BJ (cell line): ENCODE results near the gene PLEKHJ1. TPM values are rescaled to one million over a fixed set of nuclear protein-coding genes. Genes with fewer than 3 reads are reported as not detected.

Experiments
- CTCF ChIA-PET: fragments of 350-600 bp; formaldehyde crosslinking; extraction: SDS; loops from one replicate; lab custom pipeline; 2021; ENCODE audit warnings: antibody characterized with exemption, inconsistent platforms; lab: Yijun Ruan, JAX
- POLR2A ChIA-PET: fragments of 300-600 bp; sonication (Branson Sonifier 250); formaldehyde crosslinking; extraction: SDS; loops from one replicate; lab custom pipeline; 2021; ENCODE audit warnings: antibody characterized with exemption; lab: Charles Lee
- DNase-seq: peaks from one replicate; pipeline ENCODE4 v3.0.0-alpha.2; 2011; ENCODE audit warnings: low read depth
- H3K27me3 ChIP-seq: 2 replicates; pipeline ENCODE4 v1.6.0; 2011; ENCODE audit warnings: low read length; ENCODE audit not compliant: control insufficient read depth, insufficient read depth
- H3K36me3 ChIP-seq: 2 replicates; pipeline ENCODE4 v1.5.1; 2011; ENCODE audit warnings: low read length; ENCODE audit not compliant: control insufficient read depth, insufficient read depth
- H3K4me3 ChIP-seq: 2 replicates; pipeline ENCODE4 v1.5.1; 2011; ENCODE audit warnings: low read depth, mild to moderate bottlenecking, control low read depth, low read length
- CTCF ChIP-seq: IDR thresholded peaks from 2 replicates; pipeline ENCODE4 v1.5.1; 2011; ENCODE audit warnings: low read depth, mild to moderate bottlenecking, control low read depth, inconsistent platforms, low read length, moderate library complexity; ENCODE audit not compliant: insufficient read depth
- polyA plus RNA-seq: library from polyadenylated mRNA; depleted of rRNA; stranded (reverse); fragments of >200 nt; gene quantifications from 2 replicates; pipeline ENCODE4 v1.2.3, GENCODE V29; 2011

The PLEKHJ1 gene
- polyA plus RNA-seq, 1 experiment, result 65.8 TPM

GRCh38 chr19:2230033-2230531 lies 6.0 kb downstream of the PLEKHJ1 start:
- Histone ChIP-seq H3K4me3 (no peak overlapping the region), H3K27me3 (no peaks in the 10 kb centered on the region), H3K36me3 (peaks cover 41% of the 10 kb centered on the region)
- TF ChIP-seq CTCF, result no peak
- POLR2A ChIA-PET, result no interaction called here
- CTCF ChIA-PET, result interaction anchor here (1.1 to 1.6 kb wide), 2 partner anchors 15 to 86 kb away, joined by 4 to 5 read pairs; no protein-coding TSS in a partner anchor
- DNase-seq, result no peak

GRCh38 chr19:2229103-2230032 lies 6.8 kb downstream of the PLEKHJ1 start:
- Histone ChIP-seq H3K36me3 (peaks cover 47% of the 10 kb centered on the region), H3K4me3 (no peak overlapping the region), H3K27me3 (no peaks in the 10 kb centered on the region)
- no peak for TF ChIP-seq CTCF
- no peak for DNase-seq
- CTCF ChIA-PET, result interaction anchor here (1.0 to 1.6 kb wide), 3 partner anchors 14 to 87 kb away, joined by 3 to 5 read pairs (median 4); no protein-coding TSS in a partner anchor
- POLR2A ChIA-PET, result no interaction called here

DNA sequence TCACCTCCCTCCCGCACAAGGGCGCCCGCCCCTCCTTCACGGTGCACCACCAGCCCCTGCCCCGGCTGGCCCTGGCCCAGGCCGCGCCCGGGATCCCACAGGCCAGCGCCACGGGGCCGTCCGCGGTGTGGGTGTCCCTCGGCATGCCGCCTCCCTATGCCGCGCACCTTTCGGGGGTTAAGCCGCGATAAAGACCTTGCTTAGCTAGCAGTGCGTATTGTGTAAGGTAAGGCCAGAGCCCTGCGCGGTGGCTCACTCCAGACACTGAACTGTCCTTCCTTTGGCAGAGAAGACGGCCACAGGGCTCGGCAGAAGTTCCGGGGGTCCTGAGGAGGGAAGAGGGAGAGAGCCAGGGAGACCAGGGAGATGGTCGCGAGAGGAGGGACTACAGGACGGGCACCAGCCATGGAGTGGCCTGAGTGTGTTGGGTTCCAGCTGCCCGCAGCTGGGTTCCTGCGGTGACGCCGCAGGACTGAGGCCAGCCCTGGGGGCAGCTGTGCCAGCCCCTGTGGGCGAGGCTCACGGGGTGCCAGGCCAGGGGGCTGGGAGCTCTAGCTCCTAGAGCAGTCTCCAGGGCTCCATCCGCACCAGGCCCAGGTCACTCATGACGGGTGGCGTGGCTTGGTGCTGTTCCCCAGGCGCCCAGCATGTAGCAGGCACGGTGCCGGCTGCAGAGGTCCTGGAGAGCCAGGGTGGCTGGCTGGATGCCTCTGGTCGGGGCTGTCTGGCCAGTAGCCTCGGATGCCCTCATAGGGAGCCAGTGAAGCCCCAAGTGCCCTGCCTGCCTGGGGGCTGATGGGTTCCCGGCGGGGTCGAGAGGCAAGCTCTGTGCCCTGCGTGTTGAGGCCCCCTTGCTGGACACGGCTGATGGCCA lies 7.7 kb downstream of the PLEKHJ1 start:
- Histone ChIP-seq H3K4me3 (no peak overlapping the region), H3K27me3 (no peaks in the 10 kb centered on the region), H3K36me3 (peaks cover 44% of the 10 kb centered on the region)
- CTCF ChIA-PET, result interaction anchor here (1.0 to 1.3 kb wide), 2 partner anchors 17 to 20 kb away, joined by 3 read pairs; no protein-coding TSS in a partner anchor
- POLR2A ChIA-PET, result no interaction called here
- no peak for DNase-seq
- no peak for TF ChIP-seq CTCF

GRCh38 chr19:2227415-2228156 lies 8.5 kb downstream of the PLEKHJ1 start:
- ChIA-PET POLR2A (no interaction called here), CTCF (interaction anchor here (1.3 kb wide), 1 partner anchor 19 kb away, joined by 3 read pairs; no protein-coding TSS in a partner anchor)
- TF ChIP-seq CTCF, result no peak
- H3K36me3 ChIP-seq, result peaks cover 40% of the 10 kb centered on the region
- no peak overlapping the region for H3K4me3 ChIP-seq
- no peak for DNase-seq
- no peaks in the 10 kb centered on the region for H3K27me3 ChIP-seq
